Stimulated activated CD4-positive, alpha-beta T cell treated with anti-CD3 and anti-CD28 coated beads, Interleukin-15, amount 100 ng/mL, for 24 hours (primary cell): Measurements from ENCODE around the gene ADRB1.

Source experiments
- DNase-seq: peaks from one replicate; pipeline ENCODE4 v3.0.0-alpha.2; 2020

ADRB1 gene

GRCh38 chr10:114095559-114096337 lies 52.1 kb downstream of the ADRB1 start:
- DNase-seq, result no peak
